ENCODE measurements around the gene KRT78. TPM values are rescaled to one million over a fixed set of nuclear protein-coding genes. Genes with fewer than 3 reads are reported as not detected.

Gene KRT78
- polyA plus RNA-seq, 2 of the 4 experiments (the other 2 are of a cell fraction): 0.09 to 0.12 TPM

DNA sequence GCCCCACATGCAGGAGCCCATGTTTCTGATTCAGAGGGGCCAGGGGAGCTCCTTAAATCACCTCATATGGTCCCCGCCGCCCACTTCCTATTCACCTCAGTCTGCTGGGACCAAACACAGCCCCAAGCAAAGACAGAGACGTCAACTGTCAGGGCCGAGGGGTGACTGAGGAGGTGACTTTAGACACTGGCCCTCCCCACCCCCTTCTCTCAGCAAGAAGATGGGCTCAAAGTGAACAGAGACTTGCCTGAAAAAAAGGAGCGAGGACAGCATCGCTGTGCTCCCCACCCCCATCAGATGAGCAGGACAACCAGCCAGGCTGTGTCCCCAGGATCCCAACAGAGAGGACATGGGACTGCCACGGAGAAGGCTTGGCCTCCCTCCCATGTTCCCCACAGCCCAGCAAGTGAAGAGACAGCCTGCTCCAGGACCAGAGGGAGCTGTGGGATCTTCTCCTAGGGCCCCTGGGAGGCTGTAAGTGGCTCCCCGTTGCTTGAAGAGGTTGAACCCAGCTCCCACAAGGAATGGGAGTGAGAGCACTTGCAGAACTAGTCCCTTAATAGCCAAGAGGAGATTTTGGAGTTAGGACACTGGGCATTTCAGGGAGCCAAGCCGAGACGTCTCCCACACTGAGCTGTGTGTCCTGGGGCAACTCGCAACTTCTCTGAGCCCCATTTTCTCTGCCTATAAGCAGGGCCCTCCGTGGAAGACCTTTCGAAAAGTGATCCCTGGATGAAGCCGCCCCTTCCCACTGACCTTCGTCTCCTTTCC is 13.3 kb downstream of the KRT78 start:
- TF ChIP-seq FOXS1 (CRISPR knock-in tag; IDR thresholded peaks at IDR 0.05) (no peak), CBX2 (IDR thresholded peaks at IDR 0.05; ENCODE audit: borderline replicate concordance, low read depth) (no peak)
- Histone ChIP-seq H3K27ac (peak overlapping the region in 1 of 2 experiments; percentile 17; a peak in 1 of 6 replicates), H3K4me1 (peaks cover 13% of the 10 kb centered on the region; the same call in 2 of the 3 replicates), H3K9me3 (no peaks in the 10 kb centered on the region), H3K4me3 (no peak overlapping the region), H3K4me2 (no peak overlapping the region)
- WGBS (ENCODE audit: missing lambda C conversion rate): 81% methylated on average over 15 of the region's 15 CpGs
- ChIA-PET POLR2A (no interaction called here), CTCF (interaction anchor here (1.1 to 1.9 kb wide), 6 partner anchors 14 to 148 kb away, joined by 3 to 7 read pairs (median 4); no protein-coding TSS in a partner anchor)
- DNase-seq (ENCODE audit: low read depth in 1 of 2, low spot score in 1 of 2) (no peak), FAIRE-seq (no peak), ATAC-seq (no peak)

DNA sequence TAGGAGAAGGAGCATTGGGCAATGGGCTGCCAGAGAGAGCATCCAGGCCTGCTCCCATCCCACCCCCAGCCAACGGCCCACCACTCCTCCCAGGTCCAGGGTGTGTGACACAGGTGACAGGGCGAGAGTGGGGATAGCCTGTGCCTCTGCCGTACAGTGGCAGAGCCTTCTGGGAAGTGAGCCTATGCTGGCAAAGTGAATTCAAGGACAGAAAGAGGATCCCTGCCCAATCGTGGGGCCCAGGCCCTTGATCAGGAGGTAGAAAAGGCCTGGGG is 14.1 kb downstream of the KRT78 start:
- no peak for TF ChIP-seq CHD4 (IDR thresholded peaks at IDR 0.05; ENCODE audit: borderline replicate concordance)
- TF ChIP-seq, protein P1, sequence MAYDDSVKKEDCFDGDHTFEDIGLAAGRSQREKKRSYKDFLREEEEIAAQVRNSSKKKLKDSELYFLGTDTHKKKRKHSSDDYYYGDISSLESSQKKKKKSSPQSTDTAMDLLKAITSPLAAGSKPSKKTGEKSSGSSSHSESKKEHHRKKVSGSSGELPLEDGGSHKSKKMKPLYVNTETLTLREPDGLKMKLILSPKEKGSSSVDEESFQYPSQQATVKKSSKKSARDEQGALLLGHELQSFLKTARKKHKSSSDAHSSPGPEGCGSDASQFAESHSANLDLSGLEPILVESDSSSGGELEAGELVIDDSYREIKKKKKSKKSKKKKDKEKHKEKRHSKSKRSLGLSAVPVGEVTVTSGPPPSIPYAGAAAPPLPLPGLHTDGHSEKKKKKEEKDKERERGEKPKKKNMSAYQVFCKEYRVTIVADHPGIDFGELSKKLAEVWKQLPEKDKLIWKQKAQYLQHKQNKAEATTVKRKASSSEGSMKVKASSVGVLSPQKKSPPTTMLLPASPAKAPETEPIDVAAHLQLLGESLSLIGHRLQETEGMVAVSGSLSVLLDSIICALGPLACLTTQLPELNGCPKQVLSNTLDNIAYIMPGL (CRISPR knock-in tag; IDR thresholded peaks at IDR 0.05; ENCODE audit: borderline replicate concordance): no peak
- TF ChIP-seq GATA3 (IDR thresholded peaks at IDR 0.05; ENCODE audit: borderline replicate concordance): no peak
- TF ChIP-seq EHF (CRISPR knock-in tag; IDR thresholded peaks at IDR 0.05): no peak
- TF ChIP-seq POLR2AphosphoS2 (conservative IDR thresholded peaks at IDR 0.05; ENCODE audit: low read length): no peak
- TF ChIP-seq FOXS1 (CRISPR knock-in tag; IDR thresholded peaks at IDR 0.05): no peak
- no peak for TF ChIP-seq HOXA7 (CRISPR knock-in tag; IDR thresholded peaks at IDR 0.05)
- no peak for TF ChIP-seq CHD2 (IDR thresholded peaks at IDR 0.05; ENCODE audit: low read length, partially characterized antibody)
- TF ChIP-seq ZFP36 (IDR thresholded peaks at IDR 0.05; ENCODE audit: borderline replicate concordance, partially characterized antibody): no peak
- TF ChIP-seq, protein P2, sequence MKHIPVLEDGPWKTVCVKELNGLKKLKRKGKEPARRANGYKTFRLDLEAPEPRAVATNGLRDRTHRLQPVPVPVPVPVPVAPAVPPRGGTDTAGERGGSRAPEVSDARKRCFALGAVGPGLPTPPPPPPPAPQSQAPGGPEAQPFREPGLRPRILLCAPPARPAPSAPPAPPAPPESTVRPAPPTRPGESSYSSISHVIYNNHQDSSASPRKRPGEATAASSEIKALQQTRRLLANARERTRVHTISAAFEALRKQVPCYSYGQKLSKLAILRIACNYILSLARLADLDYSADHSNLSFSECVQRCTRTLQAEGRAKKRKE (CRISPR knock-in tag; IDR thresholded peaks at IDR 0.05; ENCODE audit: low read depth): no peak
- no peak for ATAC-seq
- CTCF ChIA-PET: interaction anchor here (1.2 to 1.9 kb wide), 3 partner anchors 13 to 31 kb away, joined by 3 to 7 read pairs (median 5); no protein-coding TSS in a partner anchor
- no peak for FAIRE-seq
- POLR2A ChIA-PET: no interaction called here
- H3K4me2 ChIP-seq: no peak overlapping the region
- H3K9me3 ChIP-seq: no peaks in the 10 kb centered on the region
- 51% methylated on average over 4 of the region's 4 CpGs for WGBS (ENCODE audit: missing lambda C conversion rate)
- H3K4me3 ChIP-seq: no peak overlapping the region
- H3K27ac ChIP-seq: 0 out of 6 replicates have a peak overlapping the region, but pooled peaks of 1 of the 2 experiments have one; percentile 19
- peaks cover 13% of the 10 kb centered on the region; the same call in 2 of the 3 replicates for H3K4me1 ChIP-seq
- DNase-seq (ENCODE audit: low read depth in 1 of 2, low spot score in 1 of 2): no peak

DNA sequence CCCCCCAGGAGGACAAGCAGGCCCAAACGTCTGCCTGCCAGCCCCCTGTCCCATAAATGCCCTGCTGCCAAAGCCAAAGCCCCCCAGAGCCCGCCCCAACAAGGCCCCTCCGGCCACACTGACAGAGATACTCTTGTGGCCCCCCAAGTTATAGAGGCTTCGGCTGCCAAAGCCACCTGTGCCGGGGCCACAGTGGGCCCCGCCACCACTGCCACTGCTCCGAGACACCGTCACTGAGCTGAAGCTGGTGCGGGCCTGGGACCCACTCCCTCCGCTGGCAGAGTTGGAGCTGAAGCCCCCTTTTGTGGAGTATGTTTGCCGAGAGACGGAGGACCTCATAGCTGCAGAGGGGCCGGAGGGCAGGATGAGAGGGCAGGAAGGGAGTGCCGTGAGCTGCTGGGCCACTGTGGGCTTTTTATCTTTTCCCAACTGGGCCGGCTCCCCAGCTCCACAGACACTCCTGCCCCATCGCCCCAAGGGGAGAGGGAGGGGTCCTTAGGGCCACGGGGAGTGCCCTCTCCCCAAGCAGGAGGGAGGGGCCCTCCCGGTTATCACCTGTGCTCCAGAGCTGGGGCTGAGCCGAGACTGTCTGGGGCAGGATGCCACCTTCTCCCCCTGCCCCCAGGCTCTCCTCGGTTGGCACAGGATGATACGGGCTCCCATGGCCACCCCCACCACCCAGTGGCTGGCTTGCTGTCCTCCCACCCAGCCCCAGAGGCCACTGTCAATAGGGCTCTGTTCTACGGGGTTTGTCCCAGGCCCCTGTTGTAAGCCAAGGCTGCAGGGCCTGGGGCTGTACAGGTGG is 14.7 kb downstream of the KRT78 start, which contains the start of gene KRT79:
TSS of gene KRT79 (minus strand) at position 390 of the 805 bp plus-strand sequence. CDS start at position 339, 51 bp downstream.
- ChIA-PET POLR2A (no interaction called here), CTCF (interaction anchor here (1.2 to 1.9 kb wide), 2 partner anchors 13 to 32 kb away, joined by 5 to 7 read pairs; no protein-coding TSS in a partner anchor)
- no peak for ATAC-seq
- Histone ChIP-seq H3K4me1 (peaks cover 13% of the 10 kb centered on the region; the same call in 2 of the 3 replicates), H3K27ac (0 out of 6 replicates have a peak within 1 kb of the TSS, but pooled peaks of 1 of the 2 experiments have one; percentile 19), H3K9me3 (no peaks in the 10 kb centered on the region), H3K4me3 (no peak within 1 kb of the TSS), H3K4me2 (no peak within 1 kb of the TSS)
- no peak for DNase-seq (ENCODE audit: low read depth in 1 of 2, low spot score in 1 of 2)
- FAIRE-seq: no peak
- WGBS (ENCODE audit: missing lambda C conversion rate): 85% methylated on average over 18 of the region's 22 CpGs
- TF ChIP-seq HOXB5 (CRISPR knock-in tag; IDR thresholded peaks at IDR 0.05) (no peak), POLR2AphosphoS2 (conservative IDR thresholded peaks at IDR 0.05; ENCODE audit: low read length) (no peak), MAZ (IDR thresholded peaks at IDR 0.05; ENCODE audit: borderline replicate concordance, low read depth, low read length) (no peak), FOSL2 (IDR thresholded peaks at IDR 0.05) (no peak), FOSL2 (CRISPR knock-in tag; IDR thresholded peaks at IDR 0.05) (no peak), CHD4 (IDR thresholded peaks at IDR 0.05; ENCODE audit: borderline replicate concordance) (no peak), ZC3H11A (IDR thresholded peaks at IDR 0.05) (no peak), PHF8 (IDR thresholded peaks at IDR 0.05; ENCODE audit: borderline replicate concordance, low read depth) (no peak), RAD21 (conservative IDR thresholded peaks at IDR 0.05 in 1 of 2, IDR thresholded peaks at IDR 0.05 in 1 of 2) (no peak), SMC3 (IDR thresholded peaks at IDR 0.05) (no peak), ZNF302 (CRISPR knock-in tag; IDR thresholded peaks at IDR 0.05) (no peak), RNF2 (IDR thresholded peaks at IDR 0.05; ENCODE audit: borderline replicate concordance, low read depth) (no peak), KDM5A (IDR thresholded peaks at IDR 0.05) (no peak), EHF (CRISPR knock-in tag; IDR thresholded peaks at IDR 0.05) (no peak), HEYL (CRISPR knock-in tag; IDR thresholded peaks at IDR 0.05) (no peak), FOXS1 (CRISPR knock-in tag; IDR thresholded peaks at IDR 0.05) (no peak)
- TF ChIP-seq, protein P3, sequence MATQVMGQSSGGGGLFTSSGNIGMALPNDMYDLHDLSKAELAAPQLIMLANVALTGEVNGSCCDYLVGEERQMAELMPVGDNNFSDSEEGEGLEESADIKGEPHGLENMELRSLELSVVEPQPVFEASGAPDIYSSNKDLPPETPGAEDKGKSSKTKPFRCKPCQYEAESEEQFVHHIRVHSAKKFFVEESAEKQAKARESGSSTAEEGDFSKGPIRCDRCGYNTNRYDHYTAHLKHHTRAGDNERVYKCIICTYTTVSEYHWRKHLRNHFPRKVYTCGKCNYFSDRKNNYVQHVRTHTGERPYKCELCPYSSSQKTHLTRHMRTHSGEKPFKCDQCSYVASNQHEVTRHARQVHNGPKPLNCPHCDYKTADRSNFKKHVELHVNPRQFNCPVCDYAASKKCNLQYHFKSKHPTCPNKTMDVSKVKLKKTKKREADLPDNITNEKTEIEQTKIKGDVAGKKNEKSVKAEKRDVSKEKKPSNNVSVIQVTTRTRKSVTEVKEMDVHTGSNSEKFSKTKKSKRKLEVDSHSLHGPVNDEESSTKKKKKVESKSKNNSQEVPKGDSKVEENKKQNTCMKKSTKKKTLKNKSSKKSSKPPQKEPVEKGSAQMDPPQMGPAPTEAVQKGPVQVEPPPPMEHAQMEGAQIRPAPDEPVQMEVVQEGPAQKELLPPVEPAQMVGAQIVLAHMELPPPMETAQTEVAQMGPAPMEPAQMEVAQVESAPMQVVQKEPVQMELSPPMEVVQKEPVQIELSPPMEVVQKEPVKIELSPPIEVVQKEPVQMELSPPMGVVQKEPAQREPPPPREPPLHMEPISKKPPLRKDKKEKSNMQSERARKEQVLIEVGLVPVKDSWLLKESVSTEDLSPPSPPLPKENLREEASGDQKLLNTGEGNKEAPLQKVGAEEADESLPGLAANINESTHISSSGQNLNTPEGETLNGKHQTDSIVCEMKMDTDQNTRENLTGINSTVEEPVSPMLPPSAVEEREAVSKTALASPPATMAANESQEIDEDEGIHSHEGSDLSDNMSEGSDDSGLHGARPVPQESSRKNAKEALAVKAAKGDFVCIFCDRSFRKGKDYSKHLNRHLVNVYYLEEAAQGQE (IDR thresholded peaks at IDR 0.05): no peak

Data from A549 (cell line).